KOPT-K1 (cell line): ENCODE data around the gene ZNF709.
"Not testable (repeated sequence)": the region's sequence is repeated elsewhere in the genome, so short reads cannot be mapped to it uniquely, and the experiment has no call there.

Experiments
- H3K27ac ChIP-seq: fragments of 200-600 bp; sonication (generic); 2 replicates; pipeline ENCODE4 v1.5.1; 2016; ENCODE audit warnings: antibody characterized with exemption, mild to moderate bottlenecking, low read depth, low read length; ENCODE audit not compliant: poor library complexity, severe bottlenecking
- H3K36me3 ChIP-seq: fragments of 200-600 bp; sonication (generic); 2 replicates; pipeline ENCODE4 v1.5.1; 2017; ENCODE audit warnings: antibody characterized with exemption, mild to moderate bottlenecking, low read length, moderate library complexity; ENCODE audit not compliant: insufficient read depth
- H3K9me3 ChIP-seq: fragments of 200-600 bp; sonication (generic); 2 replicates; pipeline ENCODE4 v1.5.1; 2017; ENCODE audit warnings: antibody characterized with exemption, low read length, mild to moderate bottlenecking; ENCODE audit not compliant: insufficient read depth, poor library complexity, severe bottlenecking

ZNF709 gene

GRCh38 chr19:12481781-12482508 lies 2.7 kb downstream of the ZNF709 start:
- H3K27ac ChIP-seq: peak overlapping the region; percentile 15
- H3K36me3 ChIP-seq: no peaks in the 10 kb centered on the region
- H3K9me3 ChIP-seq: no peaks in the 10 kb centered on the region

GRCh38 chr19:12478234-12478941 lies 6.2 kb downstream of the ZNF709 start:
- Histone ChIP-seq H3K27ac (no peak overlapping the region), H3K36me3 (no peaks in the 10 kb centered on the region), H3K9me3 (peaks cover 12% of the 10 kb centered on the region)

GRCh38 chr19:12467651-12468050 lies 17.0 kb downstream of the ZNF709 start:
- H3K27ac ChIP-seq: not testable (repeated sequence)
- Histone ChIP-seq H3K36me3 (peaks cover 27% of the 10 kb centered on the region), H3K9me3 (peaks cover 82% of the 10 kb centered on the region)

GRCh38 chr19:12465211-12465610 lies 19.4 kb downstream of the ZNF709 start:
- peaks cover 27% of the 10 kb centered on the region for H3K36me3 ChIP-seq
- H3K27ac ChIP-seq: no peak overlapping the region
- H3K9me3 ChIP-seq: peaks cover 83% of the 10 kb centered on the region

GRCh38 chr19:12464769-12465168 lies 19.8 kb downstream of the ZNF709 start:
- Histone ChIP-seq H3K9me3 (peaks cover 78% of the 10 kb centered on the region), H3K36me3 (peaks cover 27% of the 10 kb centered on the region), H3K27ac (no peak overlapping the region)

DNA sequence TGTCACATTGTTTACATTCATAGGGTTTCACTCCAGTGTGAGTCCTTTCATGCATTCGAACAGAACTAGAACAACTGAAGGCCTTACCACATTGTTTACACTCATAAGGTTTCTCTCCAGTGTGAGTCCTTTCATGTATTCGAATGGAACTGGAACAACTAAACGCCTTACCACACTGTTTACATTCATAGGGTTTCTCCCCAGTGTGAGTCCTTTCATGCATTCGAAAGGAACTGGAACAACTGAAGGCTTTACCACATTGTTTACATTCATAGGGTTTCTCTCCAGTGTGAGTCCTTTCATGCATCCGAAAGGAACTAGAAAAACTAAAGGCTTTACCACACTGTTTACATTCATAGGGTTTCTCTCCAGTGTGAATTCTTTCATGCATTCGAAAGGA lies 20.5 kb downstream of the ZNF709 start:
- Histone ChIP-seq H3K36me3 (peaks cover 27% of the 10 kb centered on the region), H3K9me3 (peaks cover 72% of the 10 kb centered on the region)
- not testable (repeated sequence) for H3K27ac ChIP-seq

DNA sequence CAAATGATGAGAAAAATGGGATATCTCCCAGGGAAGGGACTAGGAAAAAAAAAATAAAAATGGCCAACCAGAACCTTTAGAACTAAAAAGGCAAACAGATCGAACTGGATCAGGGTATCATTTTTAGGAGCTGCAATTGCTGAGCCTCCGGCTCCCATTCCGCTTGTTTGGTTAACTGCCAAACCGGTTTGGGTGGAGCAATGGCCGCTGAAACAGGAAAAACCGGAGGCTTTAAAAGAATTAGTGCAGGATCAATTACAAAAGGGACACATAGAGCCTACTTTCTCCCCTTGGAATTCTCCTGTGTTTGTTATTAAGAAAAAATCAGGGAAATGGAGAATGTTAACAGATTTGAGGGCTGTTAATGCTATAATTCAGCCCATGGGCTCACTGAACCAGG lies 31.1 kb downstream of the ZNF709 start:
- H3K36me3 ChIP-seq: 0 out of 2 replicates have a peak, but pooled peaks cover 5% of the 10 kb centered on the region
- H3K9me3 ChIP-seq: peaks cover 64% of the 10 kb centered on the region
- H3K27ac ChIP-seq: no peak overlapping the region

DNA sequence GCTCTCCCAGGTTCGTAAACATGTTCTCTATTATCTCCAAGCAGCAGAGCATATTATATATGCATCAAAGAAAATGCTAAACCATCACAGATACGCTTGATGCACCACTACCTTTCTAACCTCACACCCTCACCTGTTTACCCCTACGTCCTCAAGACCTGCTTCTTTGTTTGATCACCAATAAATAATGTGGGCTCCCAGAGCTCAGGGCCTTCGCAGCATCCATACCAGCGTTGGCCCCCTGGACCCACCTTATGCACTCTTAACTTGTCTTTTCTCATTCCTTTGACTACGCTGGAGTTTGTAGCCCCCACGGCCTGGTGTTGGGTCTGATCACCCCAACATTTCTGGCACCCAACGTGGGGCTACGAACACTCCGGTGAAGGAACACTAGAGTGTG lies 33.8 kb downstream of the ZNF709 start:
- peaks cover 58% of the 10 kb centered on the region for H3K9me3 ChIP-seq
- no peak overlapping the region for H3K27ac ChIP-seq
- H3K36me3 ChIP-seq: 0 out of 2 replicates have a peak, but pooled peaks cover 5% of the 10 kb centered on the region

DNA sequence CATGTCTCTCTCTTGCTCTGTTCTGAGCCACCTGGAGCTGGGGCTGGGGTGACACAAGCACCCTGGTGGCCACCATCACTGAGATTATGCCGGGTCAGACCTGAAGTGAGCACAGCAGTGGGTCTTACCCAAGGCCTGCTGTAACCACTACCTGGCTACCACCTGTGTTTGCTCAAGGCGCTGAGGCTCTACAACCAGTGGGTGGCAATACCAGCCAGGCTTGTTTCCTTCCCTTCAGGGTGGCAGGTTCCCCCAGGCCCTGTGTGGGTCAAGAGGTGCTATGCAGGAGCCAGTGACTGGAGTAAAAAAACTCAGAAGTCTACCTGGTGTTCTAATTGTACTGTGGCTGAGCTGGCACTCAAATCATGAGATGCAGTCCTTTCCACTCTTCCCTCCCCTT lies 35.8 kb downstream of the ZNF709 start:
- Histone ChIP-seq H3K36me3 (no peaks in the 10 kb centered on the region), H3K27ac (no peak overlapping the region), H3K9me3 (peaks cover 56% of the 10 kb centered on the region)

GRCh38 chr19:12440541-12441316 lies 43.9 kb downstream of the ZNF709 start, which contains the start of gene ZNF443:
Gene ZNF443, minus strand, starts transcription at chr19:12441021. Its CDS starts 107 bp downstream, at chr19:12440914.
- peaks cover 20% of the 10 kb centered on the region; the same call in 1 of the 2 replicates for H3K36me3 ChIP-seq
- H3K27ac ChIP-seq: peak within 1 kb of the TSS; percentile 83
- H3K9me3 ChIP-seq: peaks cover 25% of the 10 kb centered on the region

DNA sequence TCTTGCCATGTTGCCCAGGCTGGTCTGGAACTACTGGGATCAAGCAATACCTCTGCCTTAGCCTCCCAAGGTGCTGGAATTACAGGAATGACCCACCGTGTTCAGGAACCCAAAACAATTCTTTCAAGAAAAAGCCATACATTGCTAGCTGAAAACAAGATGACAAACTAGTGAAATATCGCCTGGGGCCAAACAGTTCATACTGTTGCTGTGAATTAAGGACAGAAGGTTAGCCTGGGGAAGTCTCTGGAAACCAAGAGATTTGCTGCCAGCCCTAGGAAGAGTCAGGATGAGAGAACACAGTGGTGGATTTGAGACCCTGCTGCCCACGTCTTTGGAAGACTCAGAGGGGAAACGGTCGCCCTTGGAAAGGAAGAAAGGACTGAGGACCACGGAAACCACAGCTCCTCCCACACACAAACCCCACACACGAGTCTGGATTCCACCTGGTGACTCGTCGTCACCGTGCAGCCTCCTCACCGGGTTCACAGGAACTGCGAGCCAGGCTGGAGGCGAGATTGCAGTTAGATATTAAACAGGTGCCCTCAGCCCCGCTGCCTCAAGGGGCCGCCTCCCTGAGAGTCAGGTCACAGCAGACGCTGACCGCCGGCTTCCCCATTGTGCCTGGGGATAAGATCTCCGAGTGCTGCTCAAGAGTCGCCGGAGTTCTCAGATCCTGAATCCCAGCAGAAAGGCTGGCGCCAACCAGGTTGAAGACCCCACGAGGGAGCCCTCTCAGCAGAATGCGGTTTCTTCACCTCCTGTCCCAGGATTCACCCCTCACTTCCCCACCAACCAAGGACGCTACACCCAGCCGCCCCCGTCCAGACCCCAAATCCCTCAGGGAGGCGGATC lies 44.7 kb downstream of the ZNF709 start:
- H3K27ac ChIP-seq: peak overlapping the region; percentile 83
- peaks cover 28% of the 10 kb centered on the region for H3K36me3 ChIP-seq
- peaks cover 29% of the 10 kb centered on the region for H3K9me3 ChIP-seq

DNA sequence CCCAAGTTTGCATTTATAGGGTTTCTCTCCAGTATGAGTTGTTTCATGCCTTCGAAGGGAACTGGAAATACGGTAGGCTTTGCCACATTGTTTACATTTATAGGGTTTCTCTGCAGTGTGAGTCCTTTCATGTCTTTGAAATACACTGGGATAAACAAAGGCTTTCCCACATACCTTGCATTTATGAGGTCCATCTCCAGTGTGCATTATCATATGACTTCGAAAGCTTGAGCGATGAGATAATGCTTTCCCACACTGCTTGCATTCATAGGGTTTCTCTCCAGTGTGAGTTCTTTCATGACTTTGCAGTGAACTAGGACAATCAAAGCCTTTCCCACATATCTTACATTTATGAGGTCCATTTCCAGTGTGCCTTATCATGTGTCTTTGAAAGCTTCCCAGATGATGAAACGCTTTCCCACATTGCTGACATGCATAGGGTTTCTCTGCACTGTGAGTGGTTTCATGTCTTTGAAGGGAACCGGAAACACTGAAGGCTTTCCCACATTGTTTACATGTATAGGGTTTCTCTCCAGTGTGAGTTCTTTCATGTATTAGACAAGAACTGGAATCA lies 53.8 kb downstream of the ZNF709 start:
- H3K27ac ChIP-seq: not testable (repeated sequence)
- peaks cover 87% of the 10 kb centered on the region for H3K36me3 ChIP-seq
- peaks cover 96% of the 10 kb centered on the region for H3K9me3 ChIP-seq

DNA sequence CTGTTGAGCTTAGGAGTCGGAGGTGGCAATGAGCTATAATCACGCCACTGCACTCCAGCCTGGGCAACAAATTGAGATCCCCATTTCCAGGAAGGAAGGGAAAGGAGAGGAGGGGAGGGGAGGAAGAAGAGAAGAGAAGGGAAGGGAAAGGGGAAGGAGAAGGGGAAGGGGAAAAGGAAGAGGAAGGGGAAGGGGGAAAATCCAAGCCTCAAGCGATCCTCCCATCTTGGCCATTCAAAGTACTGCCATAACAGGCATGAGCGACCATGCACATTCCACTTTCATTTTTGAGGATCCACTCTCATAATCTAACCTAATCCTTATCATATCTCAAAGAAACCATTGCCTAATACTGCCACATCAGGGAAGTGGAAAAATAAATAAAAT lies 58.7 kb downstream of the ZNF709 start:
- H3K9me3 ChIP-seq: peaks cover 97% of the 10 kb centered on the region
- no peak overlapping the region for H3K27ac ChIP-seq
- peaks cover 93% of the 10 kb centered on the region for H3K36me3 ChIP-seq

DNA sequence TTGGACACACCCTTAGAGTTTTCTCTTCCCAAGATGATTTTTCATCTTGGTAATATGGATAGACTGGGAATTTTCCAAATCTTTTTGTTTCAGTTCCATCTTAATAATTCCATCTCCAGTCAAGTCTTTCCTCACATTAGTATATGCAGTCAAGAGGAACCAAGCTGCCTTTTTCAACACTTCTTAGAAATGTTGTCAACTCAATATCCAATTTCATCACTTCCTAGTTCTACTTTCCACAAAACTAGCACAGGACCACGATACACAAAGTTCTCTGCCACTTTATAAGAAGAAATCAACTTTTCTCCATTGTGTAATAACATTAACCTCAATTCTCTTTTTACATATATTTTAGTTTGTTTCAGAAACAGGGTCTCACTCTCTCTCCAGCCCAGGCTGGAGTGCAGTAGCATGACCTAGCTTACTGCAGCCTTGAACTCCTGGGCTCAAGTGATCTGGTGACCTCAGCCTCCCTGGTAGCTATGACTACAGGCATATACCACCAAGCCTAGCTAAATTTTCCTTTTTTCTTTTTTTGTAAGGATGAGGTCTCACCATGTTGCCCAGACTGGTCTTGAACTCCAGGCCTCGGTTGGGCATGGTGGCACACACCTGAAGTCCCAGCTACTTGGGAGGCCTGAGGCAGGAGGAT lies 59.3 kb downstream of the ZNF709 start:
- Histone ChIP-seq H3K27ac (no peak overlapping the region), H3K9me3 (peaks cover 97% of the 10 kb centered on the region), H3K36me3 (peaks cover 93% of the 10 kb centered on the region)
